HCT116 (cell line): ENCODE data around the gene PRCP. TPM values are rescaled to one million over a fixed set of nuclear protein-coding genes. Genes with fewer than 3 reads are reported as not detected.

Experiments used
- ATAC-seq: fragments of 200-7000 bp; cut with Tn5 transposase; 2 replicates; pipeline ENCODE4 v1.9.1; 2020; ENCODE audit warnings: mild to moderate bottlenecking, moderate library complexity
- BruUV-seq: library from RNA; stranded (reverse); fragments of 400-500 nt; replicated peaks from 2 replicates; lab custom pipeline; 2021; lab: Mats Ljungman, UMichigan
- CTCF ChIA-PET: fragments of 300-600 bp; sonication (Branson Sonifier 250); formaldehyde crosslinking; loops from one replicate; lab custom pipeline; 2021; ENCODE audit warnings: antibody characterized with exemption; lab: Charles Lee
- POLR2A ChIA-PET: fragments of 300-600, 350-600 bp; sonication (Branson Sonifier 250); formaldehyde crosslinking; loops from one replicate; lab custom pipeline; 2021; ENCODE audit warnings: antibody characterized with exemption; lab: Charles Lee
- RAD21 ChIA-PET, 2 experiments: fragments of 300-600 bp; sonication (Branson Sonifier 250); formaldehyde crosslinking; loops; one replicate each; lab custom pipeline; 2023; ENCODE audit warnings: low total read pairs in 2 of 2; ENCODE audit not compliant: uncharacterized antibody in 2 of 2, unreplicated experiment in 2 of 2, low non-redundant PET in 1 of 2; lab: Charles Lee
- DNase-seq: peaks from one replicate; pipeline ENCODE4 v3.0.0-alpha.2; 2010; ENCODE audit warnings: low read depth, low spot score
- H2AFZ ChIP-seq: fragments of 200-600 bp; shearing (Covaris generic), sonication (generic); 2 replicates; pipeline ENCODE4 v1.6.1; 2017; ENCODE audit warnings: low read depth, mixed run types, mixed read lengths, antibody characterized with exemption, low read length; ENCODE audit not compliant: poor library complexity, severe bottlenecking
- H3K27ac ChIP-seq: 2 replicates; pipeline ENCODE4 v1.5.1; 2012; ENCODE audit warnings: low read depth, low read length
- H3K27me3 ChIP-seq: fragments of 200-600 bp; sonication (generic); 2 replicates; pipeline ENCODE4 v1.6.1; 2016; ENCODE audit warnings: mixed run types, low read length, mixed read lengths; ENCODE audit not compliant: insufficient read depth
- H3K36me3 ChIP-seq, 2 experiments: fragments of 200-500 bp in 1 of 2; fragments of 200-600 bp in 1 of 2; sonication (Bioruptor generic) in 1 of 2; sonication (generic) in 1 of 2; 2 replicates each; pipeline versions ENCODE4 v1.5.1 to v1.6.1; 2014 to 2016; ENCODE audit warnings: low read length in 2 of 2, inconsistent platforms in 1 of 2, mixed read lengths in 1 of 2, mixed run types in 1 of 2; ENCODE audit not compliant: insufficient read depth in 2 of 2, control insufficient read depth in 1 of 2
- H3K4me1 ChIP-seq, 2 experiments: fragments of 200-600 bp in 1 of 2; sonication (generic) in 1 of 2; 2 replicates each; pipeline versions ENCODE4 v1.5.1 to v1.6.1; 2012 to 2017; ENCODE audit warnings: low read length in 2 of 2, inconsistent platforms in 1 of 2, mild to moderate bottlenecking in 1 of 2, mixed read lengths in 1 of 2, mixed run types in 1 of 2, moderate library complexity in 1 of 2; ENCODE audit not compliant: insufficient read depth in 2 of 2, control insufficient read depth in 1 of 2
- H3K4me2 ChIP-seq: fragments of 200-600 bp; sonication (generic); 2 replicates; pipeline ENCODE4 v1.6.1; 2017; ENCODE audit warnings: mixed run types, low read length, mixed read lengths
- H3K4me3 ChIP-seq, 2 experiments: fragments of 200-600 bp in 1 of 2; sonication (generic) in 1 of 2; replicated peaks in 1 of 2; 2 replicates each; pipeline ENCODE4 v1.5.1; 2011 to 2016; ENCODE audit warnings: low read length in 2 of 2, control low read depth in 1 of 2, low read depth in 1 of 2, mild to moderate bottlenecking in 1 of 2, mixed read lengths in 1 of 2, mixed run types in 1 of 2
- H3K79me2 ChIP-seq: fragments of 200-600 bp; sonication (generic); 2 replicates; pipeline ENCODE4 v1.6.1; 2017; ENCODE audit warnings: mild to moderate bottlenecking, mixed run types, low read length, moderate library complexity, mixed read lengths; ENCODE audit not compliant: insufficient read depth
- H3K9ac ChIP-seq: fragments of 200-600 bp; sonication (generic); 2 replicates; pipeline ENCODE4 v1.6.1; 2016; ENCODE audit warnings: low read length, mixed read lengths
- H3K9me2 ChIP-seq: fragments of 200-600 bp; sonication (generic), shearing (Covaris generic); 2 replicates; pipeline ENCODE4 v1.6.1; 2017; ENCODE audit warnings: mixed run types, mild to moderate bottlenecking, moderate library complexity; ENCODE audit not compliant: insufficient read depth
- H3K9me3 ChIP-seq, 2 experiments: fragments of 200-500 bp in 1 of 2; fragments of 200-600 bp in 1 of 2; sonication (Bioruptor generic) in 1 of 2; sonication (generic) in 1 of 2; 2 replicates each; pipeline ENCODE4 v1.6.1; 2014 to 2017; ENCODE audit warnings: low read length in 2 of 2, mixed read lengths in 2 of 2, inconsistent platforms in 1 of 2, low read depth in 1 of 2, mild to moderate bottlenecking in 1 of 2, mixed run types in 1 of 2, moderate library complexity in 1 of 2; ENCODE audit not compliant: control insufficient read depth in 1 of 2, insufficient read depth in 1 of 2
- H4K20me1 ChIP-seq: fragments of 200-600 bp; sonication (generic), shearing (Covaris generic); 2 replicates; pipeline ENCODE4 v1.6.1; 2017; ENCODE audit warnings: mixed run types, mild to moderate bottlenecking, moderate library complexity; ENCODE audit not compliant: insufficient read depth
- CBX3 ChIP-seq: IDR thresholded peaks from 2 replicates; pipeline ENCODE4 v1.6.1; 2012; ENCODE audit warnings: low read depth
- CEBPB ChIP-seq: IDR thresholded peaks from 2 replicates; pipeline ENCODE4 v1.6.1; 2012; ENCODE audit warnings: low read depth
- ELF1 ChIP-seq: IDR thresholded peaks from 2 replicates; pipeline ENCODE4 v1.6.1; 2012; ENCODE audit warnings: low read depth, borderline replicate concordance
- EZH2 ChIP-seq: fragments of 200-600 bp; sonication (generic); IDR thresholded peaks from 2 replicates; pipeline ENCODE4 v1.6.1; 2017; ENCODE audit warnings: antibody characterized with exemption, mixed run types
- EZH2phosphoT487 ChIP-seq: fragments of 200-600 bp; IDR thresholded peaks from 2 replicates; pipeline ENCODE4 v1.6.1; 2018; ENCODE audit warnings: antibody characterized with exemption, borderline replicate concordance
- FOSL1 ChIP-seq: IDR thresholded peaks from 2 replicates; pipeline ENCODE4 v1.6.1; 2012; ENCODE audit warnings: low read depth
- JUND ChIP-seq: IDR thresholded peaks from 2 replicates; pipeline ENCODE4 v1.6.1; 2012
- POLR2A ChIP-seq: IDR thresholded peaks from 2 replicates; pipeline ENCODE4 v1.7.0; 2011; ENCODE audit warnings: borderline replicate concordance; ENCODE audit not compliant: insufficient read depth, insufficient read length; ENCODE audit errors: extremely low read depth
- RAD21 ChIP-seq: IDR thresholded peaks from 2 replicates; pipeline ENCODE4 v1.6.1; 2012; ENCODE audit warnings: low read depth, mild to moderate bottlenecking
- SP1 ChIP-seq: IDR thresholded peaks from 2 replicates; pipeline ENCODE4 v1.6.1; 2012; ENCODE audit warnings: low read depth
- SRF ChIP-seq: IDR thresholded peaks from 2 replicates; pipeline ENCODE4 v1.6.1; 2012; ENCODE audit warnings: low read depth
- TCF7L2 ChIP-seq: IDR thresholded peaks from 2 replicates; pipeline ENCODE4 v1.7.0; 2011; ENCODE audit warnings: borderline replicate concordance, inconsistent platforms; ENCODE audit not compliant: insufficient read depth, insufficient read length; ENCODE audit errors: extremely low read depth
- ZFX ChIP-seq: fragments of 450-650 bp; IDR thresholded peaks from 2 replicates; pipeline ENCODE4 v1.6.1; 2017
- intact Hi-C: fragments of 100-400 bp; cut with micrococcal nuclease; formaldehyde crosslinking; loops from 2 replicates; pipeline ENCODE4 v1.10.0; 2022
- total RNA-seq: library from RNA; stranded (reverse); gene quantifications from one replicate; pipeline ENCODE4 v1.2.1, GENCODE V29; 2021; ENCODE audit not compliant: unreplicated experiment
- TF ChIP-seq, protein P1 (sequence below): IDR thresholded peaks from 2 replicates; pipeline ENCODE4 v1.6.1; 2012
- TF ChIP-seq, protein P2 (sequence below): IDR thresholded peaks from 2 replicates; pipeline ENCODE4 v1.6.1; 2012; ENCODE audit warnings: low read depth
- TF ChIP-seq, protein P3 (sequence below): IDR thresholded peaks from 2 replicates; pipeline ENCODE4 v1.6.1; 2012
- TF ChIP-seq, protein P4 (sequence below): IDR thresholded peaks from 2 replicates; pipeline ENCODE4 v1.6.1; 2011; ENCODE audit warnings: mild to moderate bottlenecking, low read length, moderate library complexity; ENCODE audit not compliant: insufficient replicate concordance; ENCODE audit errors: extremely low read depth
- TF ChIP-seq, protein P5 (sequence below), 3 experiments: fragments of 200-600 bp in 1 of 3; sonication (generic) in 1 of 3; IDR thresholded peaks in 2 of 3; conservative IDR thresholded peaks in 1 of 3; 2 replicates each; pipeline ENCODE4 v1.5.1; 2012 to 2017; ENCODE audit warnings: low read depth in 2 of 3, low read length in 2 of 3, antibody characterized with exemption in 1 of 3, borderline replicate concordance in 1 of 3, control low read depth in 1 of 3, mild to moderate bottlenecking in 1 of 3, mixed read lengths in 1 of 3, mixed run types in 1 of 3, moderate library complexity in 1 of 3; ENCODE audit not compliant: insufficient read depth in 1 of 3

The PRCP gene
- total RNA-seq, 1 experiment from 2014 or later, result 50.0 TPM

DNA sequence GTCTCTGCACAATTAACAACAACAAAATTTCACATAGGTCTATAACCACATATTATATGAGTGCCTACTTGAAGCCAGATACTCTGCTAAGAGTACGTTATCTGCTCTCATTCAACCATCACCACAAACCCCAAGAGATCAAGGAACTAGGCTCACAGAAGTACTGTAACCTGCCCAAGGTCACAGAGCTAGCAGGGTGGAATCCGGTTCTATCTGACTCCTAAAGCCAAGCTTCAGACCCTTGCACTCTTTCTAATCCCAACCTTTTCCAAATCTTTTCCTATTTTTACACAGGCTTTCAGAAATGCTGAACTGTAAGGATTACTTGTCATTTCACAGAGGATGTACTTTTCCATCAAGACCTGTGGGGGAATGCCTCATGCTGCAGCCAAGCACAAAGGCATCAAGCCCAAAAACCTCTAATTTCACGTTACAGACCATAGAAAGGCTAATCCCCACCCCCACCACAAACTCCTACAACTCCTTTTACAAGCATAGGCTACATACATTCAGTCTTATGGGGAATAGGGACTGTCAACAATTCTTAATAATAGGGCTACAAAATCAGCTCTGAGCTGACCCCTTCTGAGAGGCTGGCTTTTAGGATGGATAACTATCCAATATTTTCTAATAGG, 927 bp downstream of the PRCP start (continued):
- TF ChIP-seq SRF (no peak), JUND (no peak), SP1 (no peak), RAD21 (no peak), ZFX (no peak), FOSL1 (no peak)
- TF ChIP-seq, protein P1, sequence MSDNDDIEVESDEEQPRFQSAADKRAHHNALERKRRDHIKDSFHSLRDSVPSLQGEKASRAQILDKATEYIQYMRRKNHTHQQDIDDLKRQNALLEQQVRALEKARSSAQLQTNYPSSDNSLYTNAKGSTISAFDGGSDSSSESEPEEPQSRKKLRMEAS, result no peak

DNA sequence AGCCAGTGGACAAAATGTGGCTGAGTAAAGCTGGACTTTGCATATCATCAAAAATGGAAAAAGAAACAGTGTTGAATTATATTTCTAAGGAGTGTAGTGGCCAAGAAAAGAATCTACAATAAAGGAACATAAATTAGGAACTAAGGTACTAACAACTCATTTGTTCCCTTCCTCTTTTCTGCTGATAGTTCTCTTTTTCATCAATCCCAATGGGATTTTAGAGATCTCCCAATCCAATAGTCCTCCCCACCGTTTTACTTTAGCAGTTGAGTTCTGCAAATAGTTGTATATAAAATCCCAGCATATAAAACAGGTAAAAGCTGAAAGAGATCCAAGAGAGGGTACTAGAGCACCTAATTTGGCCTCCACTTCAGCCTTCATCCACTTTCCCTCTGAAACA, 2.0 kb downstream of the PRCP start:
- no TSS peak for BruUV-seq
- ChIA-PET POLR2A (no interaction called here), RAD21 (no interaction called here), CTCF (interaction anchor here (1.5 kb wide), 1 partner anchor 31 kb away, joined by 6 read pairs; no protein-coding TSS in a partner anchor)
- no peak for DNase-seq
- H3K4me1 ChIP-seq, result peaks cover 10 to 23% of the 10 kb centered on the region in 2 experiments; a peak in 3 of 4 replicates
- peaks cover 1% of the 10 kb centered on the region; the same call in 1 of the 2 replicates for H4K20me1 ChIP-seq
- H3K9me2 ChIP-seq, result no peaks in the 10 kb centered on the region
- no peaks in the 10 kb centered on the region for H3K36me3 ChIP-seq
- no peak overlapping the region for H2AFZ ChIP-seq
- intact Hi-C loops, result no loop called here
- no peaks in the 10 kb centered on the region for H3K9me3 ChIP-seq
- H3K4me3 ChIP-seq, result no peak overlapping the region
- ATAC-seq, result no peak
- no peak overlapping the region for H3K4me2 ChIP-seq
- H3K27ac ChIP-seq, result no peak overlapping the region
- no peak overlapping the region for H3K9ac ChIP-seq
- no peaks in the 10 kb centered on the region for H3K27me3 ChIP-seq
- H3K79me2 ChIP-seq, result peaks cover 34% of the 10 kb centered on the region
- TF ChIP-seq CEBPB, result no peak
- TF ChIP-seq, protein P2, sequence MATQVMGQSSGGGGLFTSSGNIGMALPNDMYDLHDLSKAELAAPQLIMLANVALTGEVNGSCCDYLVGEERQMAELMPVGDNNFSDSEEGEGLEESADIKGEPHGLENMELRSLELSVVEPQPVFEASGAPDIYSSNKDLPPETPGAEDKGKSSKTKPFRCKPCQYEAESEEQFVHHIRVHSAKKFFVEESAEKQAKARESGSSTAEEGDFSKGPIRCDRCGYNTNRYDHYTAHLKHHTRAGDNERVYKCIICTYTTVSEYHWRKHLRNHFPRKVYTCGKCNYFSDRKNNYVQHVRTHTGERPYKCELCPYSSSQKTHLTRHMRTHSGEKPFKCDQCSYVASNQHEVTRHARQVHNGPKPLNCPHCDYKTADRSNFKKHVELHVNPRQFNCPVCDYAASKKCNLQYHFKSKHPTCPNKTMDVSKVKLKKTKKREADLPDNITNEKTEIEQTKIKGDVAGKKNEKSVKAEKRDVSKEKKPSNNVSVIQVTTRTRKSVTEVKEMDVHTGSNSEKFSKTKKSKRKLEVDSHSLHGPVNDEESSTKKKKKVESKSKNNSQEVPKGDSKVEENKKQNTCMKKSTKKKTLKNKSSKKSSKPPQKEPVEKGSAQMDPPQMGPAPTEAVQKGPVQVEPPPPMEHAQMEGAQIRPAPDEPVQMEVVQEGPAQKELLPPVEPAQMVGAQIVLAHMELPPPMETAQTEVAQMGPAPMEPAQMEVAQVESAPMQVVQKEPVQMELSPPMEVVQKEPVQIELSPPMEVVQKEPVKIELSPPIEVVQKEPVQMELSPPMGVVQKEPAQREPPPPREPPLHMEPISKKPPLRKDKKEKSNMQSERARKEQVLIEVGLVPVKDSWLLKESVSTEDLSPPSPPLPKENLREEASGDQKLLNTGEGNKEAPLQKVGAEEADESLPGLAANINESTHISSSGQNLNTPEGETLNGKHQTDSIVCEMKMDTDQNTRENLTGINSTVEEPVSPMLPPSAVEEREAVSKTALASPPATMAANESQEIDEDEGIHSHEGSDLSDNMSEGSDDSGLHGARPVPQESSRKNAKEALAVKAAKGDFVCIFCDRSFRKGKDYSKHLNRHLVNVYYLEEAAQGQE, result no peak
- TF ChIP-seq SRF, result no peak
- TF ChIP-seq, protein P3, sequence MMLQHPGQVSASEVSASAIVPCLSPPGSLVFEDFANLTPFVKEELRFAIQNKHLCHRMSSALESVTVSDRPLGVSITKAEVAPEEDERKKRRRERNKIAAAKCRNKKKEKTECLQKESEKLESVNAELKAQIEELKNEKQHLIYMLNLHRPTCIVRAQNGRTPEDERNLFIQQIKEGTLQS, result no peak
- TF ChIP-seq JUND, result no peak
- TF ChIP-seq CBX3, result no peak
- no peak for TF ChIP-seq EZH2
- no peak for TF ChIP-seq SP1
- TF ChIP-seq FOSL1, result no peak
- no peak for TF ChIP-seq POLR2A
- TF ChIP-seq, protein P4, sequence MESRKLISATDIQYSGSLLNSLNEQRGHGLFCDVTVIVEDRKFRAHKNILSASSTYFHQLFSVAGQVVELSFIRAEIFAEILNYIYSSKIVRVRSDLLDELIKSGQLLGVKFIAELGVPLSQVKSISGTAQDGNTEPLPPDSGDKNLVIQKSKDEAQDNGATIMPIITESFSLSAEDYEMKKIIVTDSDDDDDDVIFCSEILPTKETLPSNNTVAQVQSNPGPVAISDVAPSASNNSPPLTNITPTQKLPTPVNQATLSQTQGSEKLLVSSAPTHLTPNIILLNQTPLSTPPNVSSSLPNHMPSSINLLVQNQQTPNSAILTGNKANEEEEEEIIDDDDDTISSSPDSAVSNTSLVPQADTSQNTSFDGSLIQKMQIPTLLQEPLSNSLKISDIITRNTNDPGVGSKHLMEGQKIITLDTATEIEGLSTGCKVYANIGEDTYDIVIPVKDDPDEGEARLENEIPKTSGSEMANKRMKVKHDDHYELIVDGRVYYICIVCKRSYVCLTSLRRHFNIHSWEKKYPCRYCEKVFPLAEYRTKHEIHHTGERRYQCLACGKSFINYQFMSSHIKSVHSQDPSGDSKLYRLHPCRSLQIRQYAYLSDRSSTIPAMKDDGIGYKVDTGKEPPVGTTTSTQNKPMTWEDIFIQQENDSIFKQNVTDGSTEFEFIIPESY, result no peak
- no peak for TF ChIP-seq EZH2phosphoT487
- no peak for TF ChIP-seq TCF7L2
- TF ChIP-seq ELF1, result no peak
- TF ChIP-seq, protein P5, sequence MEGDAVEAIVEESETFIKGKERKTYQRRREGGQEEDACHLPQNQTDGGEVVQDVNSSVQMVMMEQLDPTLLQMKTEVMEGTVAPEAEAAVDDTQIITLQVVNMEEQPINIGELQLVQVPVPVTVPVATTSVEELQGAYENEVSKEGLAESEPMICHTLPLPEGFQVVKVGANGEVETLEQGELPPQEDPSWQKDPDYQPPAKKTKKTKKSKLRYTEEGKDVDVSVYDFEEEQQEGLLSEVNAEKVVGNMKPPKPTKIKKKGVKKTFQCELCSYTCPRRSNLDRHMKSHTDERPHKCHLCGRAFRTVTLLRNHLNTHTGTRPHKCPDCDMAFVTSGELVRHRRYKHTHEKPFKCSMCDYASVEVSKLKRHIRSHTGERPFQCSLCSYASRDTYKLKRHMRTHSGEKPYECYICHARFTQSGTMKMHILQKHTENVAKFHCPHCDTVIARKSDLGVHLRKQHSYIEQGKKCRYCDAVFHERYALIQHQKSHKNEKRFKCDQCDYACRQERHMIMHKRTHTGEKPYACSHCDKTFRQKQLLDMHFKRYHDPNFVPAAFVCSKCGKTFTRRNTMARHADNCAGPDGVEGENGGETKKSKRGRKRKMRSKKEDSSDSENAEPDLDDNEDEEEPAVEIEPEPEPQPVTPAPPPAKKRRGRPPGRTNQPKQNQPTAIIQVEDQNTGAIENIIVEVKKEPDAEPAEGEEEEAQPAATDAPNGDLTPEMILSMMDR (IDR thresholded peaks at IDR 0.05 in 2 of 3, conservative IDR thresholded peaks at IDR 0.05 in 1 of 3; ENCODE audit: borderline replicate concordance in 1 of 3, insufficient read depth in 1 of 3, low read depth in 2 of 3, low read length in 2 of 3), result no peak
